NCI-H524 treated with DMSO at 0.1 percent for 48 hours (cell line): ENCODE results near the gene PDE12.
"Not testable (repeated sequence)": the region's sequence is repeated elsewhere in the genome, so short reads cannot be mapped to it uniquely, and the experiment has no call there.

Source experiments
- DNase-seq: peaks from one replicate; lab custom pipeline; 2025; lab: John Stamatoyannopoulos, UW

Gene PDE12

GRCh38 chr3:57583544-57583943 lies 27.5 kb downstream of the PDE12 start:
- DNase-seq, result no peak

- no peak for DNase-seq
Measured at GRCh38 chr3:57586778-57587177, 30.7 kb downstream of the PDE12 start.

GRCh38 chr3:57587905-57588304 lies 31.8 kb downstream of the PDE12 start:
- DNase-seq, result no peak

- DNase-seq, result no peak
Measured at GRCh38 chr3:57592306-57592705, 36.2 kb downstream of the PDE12 start.

GRCh38 chr3:57594144-57594543 lies 38.1 kb downstream of the PDE12 start:
- DNase-seq, result no peak

GRCh38 chr3:57594576-57594975 lies 38.5 kb downstream of the PDE12 start:
- no peak for DNase-seq

GRCh38 chr3:57596495-57597126 lies 40.5 kb downstream of the PDE12 start:
- no peak for DNase-seq

GRCh38 chr3:57597127-57597923 lies 41.3 kb downstream of the PDE12 start, which contains the start of gene ARF4:
Gene ARF4, minus strand, starts transcription at chr3:57597344. Its CDS starts 204 bp downstream, at chr3:57597140.
- DNase-seq, result peak; percentile 95

- no peak for DNase-seq
Measured at GRCh38 chr3:57598765-57599360, 42.8 kb downstream of the PDE12 start.

- DNase-seq, result no peak
Measured at GRCh38 chr3:57600195-57600594, 44.1 kb downstream of the PDE12 start.

GRCh38 chr3:57604971-57605370 lies 48.9 kb downstream of the PDE12 start:
- no peak for DNase-seq

- DNase-seq, result no peak
Measured at GRCh38 chr3:57605683-57606082, 49.6 kb downstream of the PDE12 start.

GRCh38 chr3:57611870-57612269 lies 55.8 kb downstream of the PDE12 start:
- not testable (repeated sequence) for DNase-seq

GRCh38 chr3:57616233-57616632 lies 60.2 kb downstream of the PDE12 start:
- DNase-seq, result no peak
